Spleen (tissue), 11 donors: Measurements from ENCODE around the gene ZNF784. TPM values are rescaled to one million over a fixed set of nuclear protein-coding genes. Genes with fewer than 3 reads are reported as not detected.

Source experiments
- DNase-seq: peaks from one replicate; pipeline ENCODE4 v3.0.0-alpha.2; 2020
- H3K27ac ChIP-seq, 8 donors: fragments of 200-600 bp; sonication (generic) in 7 of 8; 1 replicate in 4 of 8; 2 replicates in 4 of 8; pipeline versions ENCODE4 v1.5.0 to v1.8.0; 2016 to 2021; ENCODE audit warnings: inconsistent platforms in 4 of 8, mild to moderate bottlenecking in 4 of 8, moderate library complexity in 1 of 8
- H3K27me3 ChIP-seq, 7 donors: fragments of 200-600 bp; sonication (generic) in 6 of 7; replicated peaks in 1 of 7; 1 replicate in 4 of 7; 2 replicates in 3 of 7; pipeline versions ENCODE4 v1.5.0 to v1.8.0; 2016 to 2021; ENCODE audit warnings: inconsistent platforms in 3 of 7, mild to moderate bottlenecking in 1 of 7
- H3K36me3 ChIP-seq, 6 donors: fragments of 200-600 bp; sonication (generic) in 5 of 6; 1 replicate in 4 of 6; 2 replicates in 2 of 6; pipeline versions ENCODE4 v1.5.0 to v1.8.0; 2016 to 2021; ENCODE audit warnings: inconsistent platforms in 2 of 6
- H3K4me1 ChIP-seq, 6 donors: fragments of 200-600 bp; sonication (generic) in 5 of 6; 1 replicate in 3 of 6; 2 replicates in 3 of 6; pipeline versions ENCODE4 v1.5.0 to v1.8.0; 2016 to 2021; ENCODE audit warnings: inconsistent platforms in 3 of 6
- H3K4me3 ChIP-seq, 8 donors: fragments of 200-600 bp; sonication (generic) in 7 of 8; 1 replicate in 4 of 8; 2 replicates in 4 of 8; pipeline versions ENCODE4 v1.5.0 to v1.8.0; 2016 to 2021; ENCODE audit warnings: inconsistent platforms in 4 of 8, mild to moderate bottlenecking in 4 of 8, moderate library complexity in 2 of 8
- H3K9me3 ChIP-seq, 8 donors: fragments of 200-600 bp; sonication (generic) in 7 of 8; 1 replicate in 4 of 8; 2 replicates in 4 of 8; pipeline versions ENCODE4 v1.5.0 to v1.8.0; 2016 to 2021; ENCODE audit warnings: inconsistent platforms in 4 of 8
- POLR2A ChIP-seq, 3 donors: fragments of 450-650 bp; IDR thresholded peaks; one replicate each; pipeline ENCODE4 v1.5.1; 2017; ENCODE audit warnings: antibody characterized with exemption in 3 of 3, mild to moderate bottlenecking in 1 of 3
- POLR2AphosphoS5 ChIP-seq, 3 donors: sonication (generic); formaldehyde crosslinking; IDR thresholded peaks; one replicate each; pipeline ENCODE4 v1.5.1; 2017; ENCODE audit warnings: antibody characterized with exemption in 3 of 3
- WGBS, 5 donors: extraction: QIAGEN DNeasy Blood & Tissue Kit in 3 of 5; methylation state at CpG; one replicate each; pipeline versions ENCODE4 v1.1.5 to v1.1.7; 2013 to 2018; 5-methylcytosine and 5-hydroxymethylcytosine counted together
- intact Hi-C: fragments of 100-400 bp; cut with DNase I; formaldehyde crosslinking; loops from one replicate; pipeline ENCODE4 v1.15.0; 2023; ENCODE audit warnings: low total_unique reads
- polyA plus RNA-seq, 3 donors: library from polyadenylated mRNA; stranded (reverse); fragments of 200-250 nt; gene quantifications; one replicate each; pipeline ENCODE4 v1.2.1, GENCODE V29; 2013
- total RNA-seq, 7 donors: library from RNA; depleted of rRNA in 3 of 7; stranded (reverse); fragments of >200 nt in 3 of 7; fragmentation: NEBNext Ultra II Directional in 4 of 7; extraction: Animal tissue kit (Norgen Biotek cat#: 25700) in 4 of 7; gene quantifications; one replicate each; pipeline versions ENCODE4 v1.1.0 to v1.2.1, GENCODE V29; 2016 to 2021
- TF ChIP-seq, protein P1 (sequence below), 11 experiments: fragments of 200-600 bp in 7 of 11; fragments of 450-650 bp in 4 of 11; sonication (generic) in 4 of 11; IDR thresholded peaks in 8 of 11; conservative IDR thresholded peaks in 3 of 11; 1 replicate in 7 of 11; 2 replicates in 4 of 11; pipeline versions ENCODE4 v1.4.0 to v1.8.0; 2016 to 2021; ENCODE audit warnings: antibody characterized with exemption in 11 of 11, inconsistent platforms in 4 of 11, mild to moderate bottlenecking in 1 of 11
- donor health status: healthy with polysubstance abuse.
- donor health status: DM: no; HTN: no; CAD: no; lungs with moderate emphysema.
- donor health status: DM: no; HTN: no; CAD: no.
- donor health status: Bipolar disorder and iron deficiency.
- donor health status: healthy.
- donor health status: DM: no; HTN: no; CAD: no.
- donor health status: DM: yes; HTN: yes; CAD: no.

ZNF784 gene
- total and polyA plus RNA-seq, 10 donors: 3.3 to 10.0 (median 6.7) TPM

DNA sequence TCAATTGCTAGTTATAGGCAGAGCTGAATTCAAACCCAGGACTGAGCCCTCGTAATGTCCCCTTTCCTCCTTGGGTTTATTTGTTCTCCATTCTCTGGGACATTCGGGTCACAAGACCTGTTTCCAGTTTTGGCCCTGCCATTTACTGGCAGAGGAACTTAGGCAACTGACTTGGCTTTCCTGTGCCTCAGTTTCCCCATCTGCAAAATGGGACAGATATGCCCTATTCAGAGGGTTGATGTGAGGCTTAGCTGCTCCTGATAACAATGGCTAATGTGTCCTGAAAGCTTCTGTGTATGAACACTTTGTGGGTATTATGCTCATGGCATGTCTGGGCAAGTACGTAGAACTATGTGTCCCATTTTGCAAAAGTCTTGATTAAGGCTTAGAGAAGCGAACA is 23.3 kb downstream of the ZNF784 start:
- no peak for DNase-seq
- Histone ChIP-seq H3K27me3 (no peaks in the 10 kb centered on the region), H3K27ac (peak overlapping the region; percentile 92 to 99 (median 97)), H3K4me3 (peak overlapping the region; percentile 41 to 88 (median 81)), H3K4me1 (peaks cover 5 to 64% (median 46%) of the 10 kb centered on the region in 6 donors), H3K36me3 (peaks cover 0 to 31% (median 16%) of the 10 kb centered on the region in 6 donors), H3K9me3 (no peaks in the 10 kb centered on the region)
- TF ChIP-seq POLR2AphosphoS5 (IDR thresholded peaks at IDR 0.05) (no peak), POLR2A (IDR thresholded peaks at IDR 0.05) (no peak)
- TF ChIP-seq, protein P1, sequence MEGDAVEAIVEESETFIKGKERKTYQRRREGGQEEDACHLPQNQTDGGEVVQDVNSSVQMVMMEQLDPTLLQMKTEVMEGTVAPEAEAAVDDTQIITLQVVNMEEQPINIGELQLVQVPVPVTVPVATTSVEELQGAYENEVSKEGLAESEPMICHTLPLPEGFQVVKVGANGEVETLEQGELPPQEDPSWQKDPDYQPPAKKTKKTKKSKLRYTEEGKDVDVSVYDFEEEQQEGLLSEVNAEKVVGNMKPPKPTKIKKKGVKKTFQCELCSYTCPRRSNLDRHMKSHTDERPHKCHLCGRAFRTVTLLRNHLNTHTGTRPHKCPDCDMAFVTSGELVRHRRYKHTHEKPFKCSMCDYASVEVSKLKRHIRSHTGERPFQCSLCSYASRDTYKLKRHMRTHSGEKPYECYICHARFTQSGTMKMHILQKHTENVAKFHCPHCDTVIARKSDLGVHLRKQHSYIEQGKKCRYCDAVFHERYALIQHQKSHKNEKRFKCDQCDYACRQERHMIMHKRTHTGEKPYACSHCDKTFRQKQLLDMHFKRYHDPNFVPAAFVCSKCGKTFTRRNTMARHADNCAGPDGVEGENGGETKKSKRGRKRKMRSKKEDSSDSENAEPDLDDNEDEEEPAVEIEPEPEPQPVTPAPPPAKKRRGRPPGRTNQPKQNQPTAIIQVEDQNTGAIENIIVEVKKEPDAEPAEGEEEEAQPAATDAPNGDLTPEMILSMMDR (IDR thresholded peaks at IDR 0.05 in 8 of 11, conservative IDR thresholded peaks at IDR 0.05 in 3 of 11): no peak
- intact Hi-C loops: no loop called here
- 63 to 79% (median 66%) methylated on average over 4 of the region's 4 CpGs for WGBS, 5 donors

DNA sequence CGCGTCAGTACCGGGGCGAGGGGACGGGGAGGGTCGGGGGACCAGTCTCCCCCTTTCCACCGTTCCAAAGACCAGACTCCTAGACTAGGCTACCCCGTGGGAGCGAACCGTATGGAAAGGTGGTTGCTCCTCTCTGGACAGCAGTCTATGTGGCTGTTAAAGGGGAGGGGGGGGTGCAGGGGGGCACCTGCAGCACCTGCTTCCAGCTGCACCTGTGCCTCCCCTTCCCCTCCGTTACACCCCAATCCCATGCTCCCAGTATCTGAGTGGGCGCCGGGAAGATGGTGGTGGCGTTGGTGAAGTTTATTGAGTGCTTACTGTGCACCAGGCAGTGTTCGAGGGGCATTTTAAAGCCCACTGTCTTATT is 23.7 kb downstream of the ZNF784 start:
- peaks cover 5 to 60% (median 43%) of the 10 kb centered on the region in 6 donors for H3K4me1 ChIP-seq
- H3K4me3 ChIP-seq: peak overlapping the region; percentile 41 to 88 (median 81)
- intact Hi-C loops: no loop called here
- no peaks in the 10 kb centered on the region for H3K27me3 ChIP-seq
- peaks cover 0 to under 1% (median 0%) of the 10 kb centered on the region in 8 donors for H3K9me3 ChIP-seq
- TF ChIP-seq POLR2AphosphoS5 (IDR thresholded peaks at IDR 0.05) (no peak), POLR2A (IDR thresholded peaks at IDR 0.05) (no peak)
- TF ChIP-seq, protein P1 (IDR thresholded peaks at IDR 0.05 in 8 of 11, conservative IDR thresholded peaks at IDR 0.05 in 3 of 11): no peak
- 4 to 16% (median 4%) methylated on average over 7 to 15 of the region's 15 CpGs for WGBS, 5 donors
- peak overlapping the region; percentile 92 to 99 (median 97) for H3K27ac ChIP-seq
- peaks cover 0 to 35% (median 21%) of the 10 kb centered on the region in 6 donors for H3K36me3 ChIP-seq
- DNase-seq: no peak

DNA sequence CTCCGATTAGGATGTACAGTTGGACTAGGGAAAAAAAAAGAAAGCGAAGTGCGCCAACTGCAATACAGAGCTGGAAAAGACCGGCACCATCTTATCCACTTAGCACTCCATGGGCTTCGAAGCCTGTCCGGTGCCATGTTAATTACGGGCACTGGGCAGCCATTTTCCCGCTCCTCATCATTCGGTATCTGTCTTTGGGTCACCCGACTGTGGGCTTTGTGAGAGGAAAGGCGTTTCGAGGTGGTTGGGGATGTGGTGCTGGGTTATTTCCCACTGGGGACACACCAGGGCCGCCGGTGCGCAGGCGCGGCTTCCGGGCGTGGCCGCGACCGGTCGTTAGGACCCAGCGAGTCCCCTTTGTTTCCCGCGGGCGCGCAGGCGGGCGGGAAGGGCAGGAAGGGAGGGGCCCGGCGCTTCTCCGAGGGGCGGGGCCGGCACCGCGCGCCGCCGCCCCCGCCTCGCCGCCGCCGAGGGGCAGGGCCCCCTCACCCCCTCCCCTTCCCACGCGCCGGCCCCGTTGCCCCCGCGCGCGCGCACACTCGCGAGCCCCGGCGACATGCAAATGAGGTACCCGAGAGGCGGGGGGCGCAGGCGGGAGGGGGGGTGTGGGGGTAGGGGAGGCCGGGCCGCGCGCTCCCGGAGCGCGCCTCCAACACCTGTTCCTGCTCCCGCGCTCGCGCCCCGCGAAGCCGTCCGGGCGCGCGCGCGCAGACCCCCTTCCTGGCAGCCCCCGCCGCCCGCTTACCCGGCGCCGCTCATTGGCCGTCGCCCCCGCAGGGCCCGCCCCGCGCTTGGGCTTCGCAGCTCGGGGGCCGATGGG is 24.3 kb downstream of the ZNF784 start, which contains the start of gene ZNF524:
Gene ZNF524 (plus strand): TSS at position 447 of the 820 bp plus-strand sequence. CDS start 1,825 bp downstream, outside the sequence.
- intact Hi-C loops: no loop called here

More for the DNA sequence above, 24.3 kb downstream of the ZNF784 start, which contains the start of gene ZNF524:
- Histone ChIP-seq H3K36me3 (peaks cover 0 to 41% (median 25%) of the 10 kb centered on the region in 6 donors), H3K27me3 (no peaks in the 10 kb centered on the region), H3K27ac (peak within 1 kb of the TSS; percentile 92 to 99 (median 97)), H3K4me1 (peaks cover 5 to 59% (median 43%) of the 10 kb centered on the region in 6 donors), H3K4me3 (peak within 1 kb of the TSS; percentile 41 to 88 (median 81)), H3K9me3 (peaks cover 0 to 4% (median 0%) of the 10 kb centered on the region in 8 donors)
- peak in 2 of 3 donors; percentile 54 to 82 for TF ChIP-seq POLR2AphosphoS5 (IDR thresholded peaks at IDR 0.05)
- TF ChIP-seq POLR2A (IDR thresholded peaks at IDR 0.05): no peak
- TF ChIP-seq, protein P1 (IDR thresholded peaks at IDR 0.05 in 8 of 11, conservative IDR thresholded peaks at IDR 0.05 in 3 of 11): peak in 1 of 11 experiments; percentile 4
- 0 to 1% (median 0%) methylated on average over 43 to 97 of the region's 97 CpGs for WGBS, 5 donors
- peak; percentile 97 for DNase-seq
